SIG-M5 treated with dmso at 0.1 percent for 504 hours (cell line): ENCODE data around the gene SCIMP.
"Not testable (repeated sequence)": the region's sequence is repeated elsewhere in the genome, so short reads cannot be mapped to it uniquely, and the experiment has no call there.

Experiments
- DNase-seq: peaks from one replicate; lab custom pipeline; 2025; ENCODE audit not compliant: unreplicated experiment; lab: John Stamatoyannopoulos, UW

The SCIMP gene

DNA sequence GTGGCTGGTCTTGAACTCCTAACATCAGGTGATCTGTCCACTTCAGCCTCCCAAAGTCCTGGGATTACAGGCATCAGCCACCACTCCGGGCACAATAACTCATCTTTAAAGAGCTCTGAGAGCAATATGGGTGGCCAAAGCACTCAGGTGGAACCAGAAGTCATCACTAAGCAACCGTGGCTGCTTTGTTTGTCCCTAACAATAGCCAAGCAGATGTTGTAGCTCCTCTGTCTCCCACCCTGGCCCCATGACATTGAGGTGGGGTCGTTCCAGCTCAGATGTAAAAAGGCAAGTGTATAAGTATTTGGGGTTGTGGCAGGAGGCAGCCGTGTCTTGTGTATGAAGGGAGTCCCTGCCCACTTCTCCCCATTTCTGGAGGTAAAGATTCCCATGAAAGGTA lies 3.7 kb upstream of the SCIMP start:
- DNase-seq = no peak

DNA sequence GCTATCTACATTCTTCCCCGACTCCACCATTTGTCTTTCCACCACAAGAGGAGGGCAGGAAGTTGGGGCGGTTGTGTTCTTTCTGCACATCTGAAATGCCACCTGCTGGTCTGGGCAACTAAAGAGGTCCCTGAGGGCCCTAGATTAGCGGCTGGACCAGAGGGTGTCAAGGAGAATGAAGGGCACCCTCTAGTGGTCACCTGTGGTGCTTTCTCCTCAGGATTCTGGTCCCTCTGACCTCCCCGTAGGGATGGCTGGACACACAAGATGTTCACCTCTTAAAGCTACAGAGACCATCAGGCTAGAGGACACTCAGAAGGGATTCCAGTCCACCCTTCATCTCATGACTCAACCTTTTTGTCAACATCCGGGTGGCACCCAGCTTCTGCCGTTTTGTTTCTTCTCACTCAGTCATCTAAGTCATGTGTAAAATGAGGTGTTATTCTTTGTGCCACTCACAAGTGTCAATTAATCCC lies 2.9 kb upstream of the SCIMP start:
- DNase-seq = peak; percentile 50

DNA sequence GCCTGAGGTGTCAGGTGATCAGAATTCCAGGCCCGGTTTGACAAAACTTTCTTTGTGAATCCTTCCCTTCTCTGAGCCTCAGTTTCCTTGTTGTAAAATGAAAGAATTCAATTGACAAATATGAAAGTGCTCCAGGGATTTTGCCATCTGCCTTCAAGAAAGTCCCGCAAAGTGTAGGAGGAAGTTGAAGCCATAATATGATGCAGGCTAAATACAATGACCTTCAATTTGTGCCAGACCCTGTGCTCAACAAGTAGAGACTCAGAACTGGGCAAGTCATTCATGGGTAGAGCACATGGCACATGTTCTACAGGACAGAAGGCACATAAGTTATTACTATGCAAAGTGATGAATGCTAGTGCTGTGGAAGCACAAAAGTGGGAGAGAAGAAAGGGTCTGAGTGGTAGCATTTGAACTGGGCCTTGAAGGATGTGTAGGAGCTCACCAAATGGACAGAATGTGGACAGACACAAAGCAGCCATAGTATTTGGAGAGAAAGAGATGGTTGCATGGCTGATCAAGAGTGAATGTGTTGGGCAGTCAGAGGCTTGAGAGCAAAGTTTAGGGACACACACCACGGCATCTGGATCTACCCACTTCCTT lies 2.4 kb upstream of the SCIMP start:
- DNase-seq = no peak

DNA sequence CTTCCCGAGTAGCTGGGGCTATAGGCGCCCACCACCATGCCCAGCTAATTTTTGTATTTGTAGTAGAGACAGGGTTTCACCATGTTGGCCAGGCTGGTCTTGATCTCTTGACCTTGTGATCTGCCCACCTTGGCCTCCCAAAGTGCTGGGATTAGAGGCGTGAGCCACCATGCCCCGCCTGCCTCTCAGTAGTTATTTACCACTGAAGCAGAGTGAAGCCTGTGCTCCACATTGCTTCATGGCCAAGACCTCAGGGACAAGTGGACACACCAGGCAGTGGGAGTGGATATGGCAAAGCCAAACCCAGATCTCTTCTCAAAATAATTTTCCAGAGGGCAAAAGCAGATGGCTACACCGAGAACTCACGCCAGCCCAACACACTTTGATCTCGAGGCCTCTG lies 1.2 kb downstream of the SCIMP start:
- not testable (repeated sequence) for DNase-seq

DNA sequence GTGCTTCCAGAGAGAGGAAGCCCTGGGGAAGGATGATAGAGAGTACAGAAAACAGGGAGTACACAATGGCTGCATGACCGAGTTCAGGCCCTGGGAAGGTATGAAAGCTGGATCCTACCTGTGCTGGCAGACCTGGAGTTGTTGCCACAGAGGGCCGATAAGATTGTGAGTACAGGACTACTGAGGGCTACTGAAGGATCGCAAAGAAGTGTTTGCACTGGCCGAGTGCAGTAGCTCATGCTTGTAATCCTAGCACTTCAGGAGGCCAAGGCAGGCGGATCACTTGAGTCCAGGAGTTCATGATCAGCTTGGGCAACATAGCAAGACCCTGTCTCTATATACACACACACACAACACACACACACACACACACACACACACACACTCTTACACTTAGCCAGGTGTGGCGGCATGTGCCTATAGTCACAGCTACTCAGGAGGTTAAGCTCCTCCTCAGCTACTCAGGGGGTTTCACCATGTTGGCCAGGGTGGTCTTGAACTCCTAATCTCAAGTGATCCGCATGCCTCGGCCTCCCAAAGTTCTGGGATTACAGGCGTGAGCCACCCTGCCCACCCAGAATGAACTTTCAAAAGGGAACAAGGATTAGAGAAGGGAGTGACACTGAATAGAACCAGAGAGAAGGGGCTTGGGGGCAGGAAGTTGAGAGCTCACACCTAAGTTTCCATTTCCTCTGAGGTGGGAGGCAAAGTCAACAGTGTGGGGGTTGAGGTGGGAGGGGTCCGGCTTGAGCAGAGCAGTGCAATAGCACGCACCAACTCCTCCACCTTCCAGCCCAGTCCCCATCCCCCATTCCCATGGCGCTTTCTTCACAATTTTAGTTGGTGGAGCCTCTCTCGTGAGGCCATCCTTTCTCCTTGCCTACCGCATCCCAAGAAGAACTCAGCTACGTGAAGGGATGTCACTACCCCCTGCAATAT lies 7.5 kb downstream of the SCIMP start:
- no peak for DNase-seq

DNA sequence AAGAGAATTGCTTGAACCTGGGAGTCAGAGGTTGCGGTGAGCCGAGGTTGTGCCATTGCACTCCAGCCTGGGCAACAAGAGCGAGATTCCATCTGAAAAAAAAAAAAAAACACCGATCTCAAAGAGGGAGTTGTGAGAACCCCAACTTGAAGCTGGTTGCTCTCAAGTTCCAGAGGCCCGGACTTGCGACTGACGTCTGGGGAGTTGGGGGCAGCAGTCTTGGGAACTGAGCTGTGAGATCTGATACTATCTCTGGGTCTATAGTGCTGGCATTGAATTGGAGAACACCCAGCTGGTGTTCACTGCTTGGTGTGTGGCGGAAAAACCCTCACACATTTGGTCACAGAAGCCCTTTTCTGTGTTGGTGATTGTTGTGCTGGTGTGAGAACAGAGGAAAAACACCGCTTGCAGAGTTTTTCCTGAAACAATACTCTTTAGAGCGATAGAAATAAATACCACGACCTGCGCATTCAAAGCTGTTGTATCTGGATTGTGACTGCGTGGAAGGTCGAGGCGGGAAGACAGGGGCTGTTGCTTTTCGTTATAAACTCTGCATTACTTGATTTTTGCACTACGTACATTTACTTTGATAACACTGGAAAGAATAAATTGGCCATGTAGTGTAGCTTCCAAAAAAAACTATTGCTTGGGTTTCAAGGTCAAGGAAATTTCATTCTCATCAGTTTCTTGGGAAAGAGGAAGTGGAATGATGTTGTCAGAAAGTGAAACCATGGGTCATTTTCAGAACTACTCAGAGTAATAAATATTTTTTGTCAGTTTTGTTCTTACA lies 8.8 kb downstream of the SCIMP start:
- peak; percentile 39 for DNase-seq

DNA sequence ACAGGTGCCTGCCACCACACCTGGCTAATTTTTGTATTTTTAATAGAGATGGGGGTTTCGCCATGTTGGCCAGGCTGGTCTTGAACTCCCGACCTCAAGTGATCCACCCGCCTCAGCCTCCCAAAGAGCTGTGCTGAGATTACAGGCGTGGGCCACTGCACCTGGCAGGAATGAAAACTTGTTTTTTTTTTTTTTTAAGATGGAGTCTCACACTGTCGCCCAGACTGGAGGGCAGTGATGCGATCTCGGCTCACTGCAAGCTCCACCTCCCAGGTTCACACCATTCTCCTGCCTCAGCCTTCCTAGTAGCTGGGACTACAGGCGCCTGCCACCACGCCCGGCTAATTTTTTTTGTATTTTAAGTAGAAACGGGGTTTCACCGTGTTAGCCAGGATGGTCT lies 12.7 kb downstream of the SCIMP start:
- DNase-seq = not testable (repeated sequence)

DNA sequence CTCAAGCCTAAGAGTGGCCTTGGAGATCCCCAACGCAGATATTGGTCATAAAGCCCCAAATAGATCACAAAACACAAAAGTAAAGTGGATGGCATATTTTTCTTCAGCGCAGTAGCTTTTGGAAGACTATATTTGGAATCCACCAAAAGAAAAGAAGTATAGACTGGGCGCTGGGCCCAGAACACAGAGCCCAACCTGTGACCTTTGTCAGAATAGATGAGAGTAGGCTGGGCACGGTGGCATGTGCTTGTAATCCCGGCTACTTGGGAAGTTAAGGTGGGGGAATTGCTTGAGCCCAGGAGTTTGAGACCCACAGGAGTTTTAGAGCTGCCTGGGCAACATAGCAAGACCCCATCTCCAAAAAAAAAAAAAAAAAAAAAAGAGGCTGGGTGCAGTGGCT lies 14.6 kb downstream of the SCIMP start:
- no peak for DNase-seq

DNA sequence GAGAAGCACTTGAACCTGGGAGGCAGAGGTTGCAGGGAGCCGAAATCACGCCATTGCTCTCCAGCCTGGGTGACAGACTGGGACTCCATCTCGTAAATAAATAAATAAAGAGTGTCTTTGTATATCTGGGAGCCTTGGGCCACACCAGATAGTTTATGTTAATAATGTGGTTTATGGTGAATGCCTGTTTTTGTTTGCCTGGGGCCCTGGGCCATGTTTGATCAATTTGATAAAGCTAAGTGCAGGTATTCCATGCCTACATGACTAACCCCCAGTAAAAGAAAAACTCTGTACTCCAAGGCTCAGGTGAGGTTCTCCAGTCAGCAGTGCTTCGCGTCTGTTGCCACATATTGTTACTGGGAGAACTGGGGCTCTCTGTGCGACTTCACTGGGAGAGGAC lies 15.1 kb downstream of the SCIMP start:
- DNase-seq = no peak

DNA sequence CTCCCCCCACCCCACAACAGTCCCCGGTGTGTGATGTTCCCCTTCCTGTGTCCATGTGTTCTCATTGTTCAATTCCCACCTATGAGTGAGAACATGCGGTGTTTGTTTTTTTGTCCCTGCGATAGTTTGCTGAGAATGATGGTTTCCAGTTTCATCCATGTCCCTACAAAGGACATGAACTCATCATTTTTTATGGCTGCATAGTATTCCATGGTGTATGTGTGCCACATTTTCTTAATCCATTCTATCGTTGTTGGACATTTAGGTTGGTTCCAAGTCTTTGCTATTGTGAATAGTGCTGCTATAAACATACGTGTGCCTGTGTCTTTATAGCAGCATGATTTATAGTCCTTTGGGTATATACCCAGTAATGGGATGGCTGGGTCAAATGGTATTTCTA lies 17.1 kb downstream of the SCIMP start:
- not testable (repeated sequence) for DNase-seq

DNA sequence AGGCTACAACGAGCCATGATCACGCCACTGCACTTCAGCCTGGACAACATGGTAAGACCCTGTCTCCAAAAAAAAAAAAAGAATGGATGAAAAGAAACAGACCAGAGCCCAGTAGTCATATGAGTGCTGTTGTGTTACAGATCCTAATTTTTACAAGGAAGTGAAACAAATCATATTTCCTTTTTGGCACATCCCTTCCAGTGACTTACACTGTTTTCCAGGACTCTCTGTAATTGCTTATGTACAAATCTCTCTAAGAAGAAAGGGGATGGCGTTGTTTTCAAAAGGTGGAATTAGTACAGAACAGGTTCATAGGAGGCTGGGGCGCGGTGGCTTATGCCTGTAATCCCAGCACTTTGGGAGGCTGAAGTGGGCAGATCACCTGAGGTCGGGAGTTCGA lies 23.2 kb downstream of the SCIMP start:
- peak; percentile 33 for DNase-seq

DNA sequence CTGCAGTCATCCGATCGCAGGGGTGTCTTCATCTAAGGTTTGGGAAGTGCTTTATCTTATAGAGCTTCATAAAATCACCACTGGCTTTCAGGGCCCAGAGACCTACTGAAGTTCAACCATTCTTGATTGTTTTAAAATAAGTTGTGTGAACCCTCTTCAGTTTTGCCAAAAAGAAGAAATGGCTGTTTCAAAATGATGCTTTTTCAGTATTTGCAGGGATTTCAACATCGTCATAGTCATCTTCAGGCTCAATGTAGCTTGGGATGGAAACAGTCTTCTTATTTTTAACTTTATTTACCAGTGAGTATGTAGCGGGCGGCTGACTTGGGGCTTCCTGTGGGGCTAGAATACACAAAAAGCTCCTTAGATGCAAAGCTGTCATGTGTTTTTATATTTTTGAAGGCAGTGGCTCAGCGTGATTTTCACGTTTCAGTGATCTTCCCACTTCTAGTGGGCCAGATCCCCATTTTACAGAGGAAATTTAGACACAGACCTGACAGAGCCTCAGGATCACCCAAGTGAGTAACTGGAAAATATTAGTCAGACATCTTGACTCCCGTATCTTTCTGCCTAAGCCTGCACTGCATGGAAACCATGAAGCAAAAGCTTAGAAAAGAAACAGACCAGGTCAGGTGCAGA lies 23.9 kb downstream of the SCIMP start:
- DNase-seq = peak; percentile 62

DNA sequence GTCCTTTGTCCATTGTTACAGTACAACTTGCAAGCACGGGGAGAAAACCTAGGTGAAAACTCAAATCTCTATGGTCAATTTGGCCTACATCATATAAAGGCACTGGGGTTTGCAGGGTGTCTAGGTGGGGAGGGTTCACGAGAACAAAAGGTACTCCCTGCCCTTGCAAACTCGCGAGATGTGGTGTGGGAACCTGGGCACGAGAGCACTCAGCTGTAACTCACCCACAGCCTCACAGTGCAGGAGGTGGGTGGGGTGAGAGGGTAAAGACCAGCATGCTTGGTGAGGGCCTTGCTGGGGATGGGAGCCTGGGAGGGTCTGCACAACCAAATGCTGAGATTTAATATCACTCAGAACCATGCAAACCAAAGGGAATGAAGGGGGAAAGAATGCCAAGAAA lies 24.6 kb downstream of the SCIMP start:
- DNase-seq = no peak

DNA sequence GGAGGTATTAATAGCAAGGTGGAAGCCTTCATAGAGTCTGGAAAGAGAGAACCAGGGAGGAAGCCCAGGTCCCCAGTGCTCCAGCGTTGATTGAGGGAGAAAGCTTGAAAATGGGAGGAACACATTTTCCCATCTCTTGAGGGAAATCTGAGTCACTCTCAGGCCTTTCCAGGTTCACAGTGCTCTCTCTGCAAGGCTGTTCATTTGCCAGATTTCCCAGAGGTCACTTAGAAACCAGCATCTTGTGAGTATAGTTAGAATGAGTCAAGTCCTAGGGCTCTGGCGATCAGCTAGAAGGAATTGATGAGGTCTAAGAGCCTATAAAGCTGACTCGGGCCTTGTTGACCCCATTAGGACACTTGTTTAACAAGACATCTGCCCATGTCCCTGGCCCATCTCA lies 25.3 kb downstream of the SCIMP start:
- DNase-seq = no peak

DNA sequence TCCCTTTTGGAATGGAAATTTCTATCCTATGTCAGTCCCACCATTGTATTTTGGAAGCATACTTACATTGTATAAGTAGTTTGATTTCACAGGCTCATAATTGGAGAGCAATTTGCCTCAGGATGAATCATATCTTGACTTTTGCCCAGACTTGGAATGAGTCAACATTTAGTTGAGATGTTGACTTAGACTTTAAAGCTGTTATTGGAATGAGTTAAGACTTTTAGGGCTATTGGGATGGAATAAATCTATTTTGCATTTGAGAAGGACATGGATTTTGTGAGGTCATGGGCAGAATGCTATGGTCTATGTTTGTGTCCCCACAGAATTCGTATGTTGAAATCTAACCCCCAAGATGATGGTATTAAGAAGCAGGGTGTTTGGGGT lies 30.8 kb downstream of the SCIMP start:
- DNase-seq = no peak

DNA sequence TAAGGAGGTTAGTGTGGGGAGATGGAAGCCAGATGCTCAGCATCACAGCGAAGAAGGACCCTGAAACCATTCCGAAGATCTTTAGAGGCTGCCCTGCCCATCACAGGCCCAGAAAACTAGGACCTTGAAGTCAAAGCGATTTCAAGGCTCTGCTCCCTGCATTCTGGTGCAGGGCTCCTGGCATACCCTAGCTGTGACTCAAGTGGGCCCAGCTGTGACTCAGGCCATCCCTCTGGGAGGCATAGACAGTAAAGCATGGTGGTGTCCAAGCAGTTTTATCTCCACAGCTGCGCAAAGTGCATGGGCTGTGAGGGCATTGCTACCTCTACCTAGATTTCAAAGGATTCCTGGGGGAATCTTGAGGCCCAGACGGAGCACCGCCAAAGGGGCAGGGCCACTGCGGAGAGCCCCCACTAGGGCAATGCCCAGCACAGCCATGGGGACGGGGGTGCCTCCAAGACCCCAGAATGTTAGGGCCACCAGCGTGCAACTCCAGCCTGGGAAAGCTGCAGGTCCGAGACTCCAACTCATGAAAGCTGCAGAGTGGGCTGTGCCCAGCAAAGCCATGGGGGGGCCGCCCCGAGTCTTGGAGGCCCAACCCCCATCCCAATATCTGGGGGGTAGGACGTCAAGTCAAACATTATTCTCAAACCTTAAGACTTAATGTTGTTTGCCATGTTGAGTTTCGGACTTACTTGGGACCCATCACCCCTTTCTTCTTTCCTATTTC lies 31.3 kb downstream of the SCIMP start:
- DNase-seq = no peak

DNA sequence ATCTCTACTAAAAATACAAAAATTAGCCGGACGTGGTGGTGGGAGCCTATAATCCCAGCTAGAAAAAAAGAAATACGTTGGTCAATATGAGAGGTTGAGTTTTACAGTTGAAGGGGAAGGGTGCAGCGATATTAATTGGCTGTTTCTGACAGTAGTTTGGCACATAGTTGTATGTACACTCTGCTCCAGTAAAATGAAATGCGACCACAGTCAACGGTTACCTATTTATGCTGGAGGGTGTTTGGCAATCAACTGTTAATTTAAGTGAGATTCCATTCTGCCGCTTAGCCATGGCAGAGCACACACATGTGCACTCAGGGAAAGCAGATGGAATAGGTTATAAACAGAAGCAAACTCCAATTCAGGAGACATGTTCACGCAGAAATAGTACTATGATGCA lies 33.6 kb downstream of the SCIMP start:
- no peak for DNase-seq

DNA sequence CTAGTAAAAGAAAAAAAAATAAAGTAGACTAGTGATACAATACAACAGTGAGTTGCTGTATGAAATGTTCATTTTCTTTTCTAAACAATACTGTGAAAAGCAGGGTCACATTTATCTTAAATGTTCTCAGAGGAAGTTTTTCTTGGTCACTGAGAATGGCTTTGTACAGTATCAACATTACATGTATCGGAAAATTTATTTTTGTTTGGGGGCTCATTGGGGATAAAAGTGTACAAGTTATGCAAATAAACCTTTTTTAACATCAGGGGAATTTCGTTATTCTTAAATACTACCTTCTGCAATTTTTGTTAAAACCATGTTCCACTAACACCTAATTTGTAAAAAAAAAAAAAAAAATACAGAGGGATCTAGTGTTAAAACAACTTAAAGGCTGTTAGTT lies 34.3 kb downstream of the SCIMP start:
- no peak for DNase-seq

DNA sequence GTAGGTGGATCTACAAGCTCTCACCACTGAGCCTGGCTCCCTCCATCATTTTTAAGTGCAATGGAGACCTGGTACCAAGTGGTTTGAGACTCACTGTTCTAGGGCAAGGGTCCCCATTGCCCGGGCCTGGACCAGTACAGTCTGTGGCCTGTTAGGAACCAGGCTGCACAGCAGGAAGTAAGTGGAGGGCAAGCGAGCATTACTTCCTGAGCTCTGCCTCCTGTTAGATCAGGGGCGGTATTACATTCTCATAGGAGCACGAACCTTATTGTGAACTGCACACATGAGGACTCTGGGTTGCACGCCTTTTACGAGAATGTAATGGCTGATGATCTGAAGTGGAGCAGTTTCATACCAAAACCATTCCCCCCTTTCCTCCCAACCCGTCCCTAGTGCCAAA lies 36.2 kb downstream of the SCIMP start:
- DNase-seq = no peak

DNA sequence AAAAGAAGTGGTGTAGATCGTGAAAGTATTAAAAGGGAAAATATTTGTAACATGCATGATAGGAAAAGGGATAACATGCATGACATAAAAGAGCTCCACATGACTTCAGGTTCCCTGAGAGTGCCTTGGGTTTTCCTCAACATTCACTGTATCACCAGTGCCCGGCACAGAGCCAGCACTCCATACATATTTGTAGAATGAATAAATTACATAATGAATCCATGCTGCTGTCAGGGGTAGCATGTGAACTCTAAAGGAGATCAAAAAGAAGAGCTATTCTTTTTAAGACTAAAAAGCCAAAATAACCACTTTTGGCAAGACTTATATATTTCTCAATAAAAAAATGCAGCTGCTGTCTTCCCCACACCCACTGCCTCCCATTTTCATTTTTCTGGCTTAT lies 40.3 kb downstream of the SCIMP start:
- no peak for DNase-seq
